Bronchial epithelial cell (primary cell): Measurements from ENCODE around the gene AUP1. TPM values are rescaled to one million over a fixed set of nuclear protein-coding genes. Genes with fewer than 3 reads are reported as not detected.

Experiments used
- DNase-seq: peaks from one replicate; pipeline ENCODE4 v3.0.0-alpha.2; 2010; ENCODE audit warnings: low read depth
- FAIRE-seq: peaks from 2 replicates; lab custom pipeline; 2011; peaks lifted over from hg19 to GRCh38; lab: Jason Lieb, UNC
- H3K27me3 ChIP-seq: 2 replicates; pipeline ENCODE4 v1.5.1; 2011; ENCODE audit warnings: low read length; ENCODE audit not compliant: control insufficient read depth, insufficient read depth
- H3K36me3 ChIP-seq: 2 replicates; pipeline ENCODE4 v1.5.1; 2011; ENCODE audit warnings: low read length; ENCODE audit not compliant: control insufficient read depth, insufficient read depth
- H3K4me3 ChIP-seq: 2 replicates; pipeline ENCODE4 v1.5.1; 2011; ENCODE audit warnings: mild to moderate bottlenecking, low read depth, low read length, control low read depth
- total RNA-seq: library from RNA; depleted of rRNA; stranded (reverse); fragments of >200 nt; gene quantifications from 2 replicates; pipeline ENCODE4 v1.2.1, GENCODE V29; 2014
- TF ChIP-seq, protein P1 (sequence below): IDR thresholded peaks from 2 replicates; pipeline ENCODE4 v1.5.1; 2011; ENCODE audit warnings: mild to moderate bottlenecking, moderate library complexity, low read length, control low read depth, inconsistent platforms; ENCODE audit not compliant: insufficient read depth, severe bottlenecking

Gene AUP1
- total RNA-seq, 1 donor from 2014 or later, result 198 TPM

DNA sequence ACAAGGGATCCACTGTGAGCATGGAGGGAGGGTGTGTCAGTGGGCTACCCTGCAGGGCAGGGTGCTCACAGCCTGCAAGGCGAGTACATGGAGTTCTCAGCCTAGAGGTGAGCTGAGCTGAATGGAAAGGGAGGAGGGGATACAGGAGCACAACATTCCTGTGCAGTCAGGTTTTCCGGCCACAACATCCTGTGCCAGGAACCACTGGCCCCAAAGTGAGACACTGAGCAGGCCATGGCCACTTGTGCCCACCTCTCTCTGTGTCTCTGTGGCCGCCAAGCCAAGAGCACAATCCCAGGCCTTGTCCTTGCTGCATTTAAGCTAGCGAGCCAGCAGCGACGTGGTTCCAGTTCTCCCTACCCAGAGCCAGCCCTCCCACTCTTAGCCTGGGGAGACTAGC is 31.1 kb upstream of the AUP1 start:
- Histone ChIP-seq H3K27me3 (no peaks in the 10 kb centered on the region), H3K4me3 (no peak overlapping the region), H3K36me3 (no peaks in the 10 kb centered on the region)
- TF ChIP-seq, protein P1, sequence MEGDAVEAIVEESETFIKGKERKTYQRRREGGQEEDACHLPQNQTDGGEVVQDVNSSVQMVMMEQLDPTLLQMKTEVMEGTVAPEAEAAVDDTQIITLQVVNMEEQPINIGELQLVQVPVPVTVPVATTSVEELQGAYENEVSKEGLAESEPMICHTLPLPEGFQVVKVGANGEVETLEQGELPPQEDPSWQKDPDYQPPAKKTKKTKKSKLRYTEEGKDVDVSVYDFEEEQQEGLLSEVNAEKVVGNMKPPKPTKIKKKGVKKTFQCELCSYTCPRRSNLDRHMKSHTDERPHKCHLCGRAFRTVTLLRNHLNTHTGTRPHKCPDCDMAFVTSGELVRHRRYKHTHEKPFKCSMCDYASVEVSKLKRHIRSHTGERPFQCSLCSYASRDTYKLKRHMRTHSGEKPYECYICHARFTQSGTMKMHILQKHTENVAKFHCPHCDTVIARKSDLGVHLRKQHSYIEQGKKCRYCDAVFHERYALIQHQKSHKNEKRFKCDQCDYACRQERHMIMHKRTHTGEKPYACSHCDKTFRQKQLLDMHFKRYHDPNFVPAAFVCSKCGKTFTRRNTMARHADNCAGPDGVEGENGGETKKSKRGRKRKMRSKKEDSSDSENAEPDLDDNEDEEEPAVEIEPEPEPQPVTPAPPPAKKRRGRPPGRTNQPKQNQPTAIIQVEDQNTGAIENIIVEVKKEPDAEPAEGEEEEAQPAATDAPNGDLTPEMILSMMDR, result no peak
- DNase-seq (no peak), FAIRE-seq (no peak)

DNA sequence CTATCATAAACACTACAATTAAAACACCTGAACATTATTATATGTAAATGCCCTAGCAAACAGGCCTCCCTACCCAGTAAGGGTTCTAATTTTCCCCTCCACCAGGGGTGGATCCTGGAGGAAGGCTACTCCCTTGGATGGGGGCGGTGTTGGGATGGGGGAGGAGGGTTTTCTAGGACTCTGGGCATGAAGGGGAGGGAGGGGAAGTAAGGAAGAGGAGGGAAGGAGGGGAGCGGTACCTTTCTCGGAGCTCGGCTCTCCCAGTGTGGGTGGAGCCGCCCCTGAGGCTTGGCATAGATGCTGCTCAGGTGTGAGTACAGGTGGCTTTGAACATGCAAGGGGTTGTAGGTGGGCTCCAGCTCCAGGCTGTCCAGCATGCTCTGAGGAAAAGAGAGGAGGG is 30.4 kb upstream of the AUP1 start:
- Histone ChIP-seq H3K36me3 (no peaks in the 10 kb centered on the region), H3K4me3 (no peak overlapping the region), H3K27me3 (no peaks in the 10 kb centered on the region)
- FAIRE-seq (no peak), DNase-seq (no peak)
- TF ChIP-seq, protein P1, result no peak

DNA sequence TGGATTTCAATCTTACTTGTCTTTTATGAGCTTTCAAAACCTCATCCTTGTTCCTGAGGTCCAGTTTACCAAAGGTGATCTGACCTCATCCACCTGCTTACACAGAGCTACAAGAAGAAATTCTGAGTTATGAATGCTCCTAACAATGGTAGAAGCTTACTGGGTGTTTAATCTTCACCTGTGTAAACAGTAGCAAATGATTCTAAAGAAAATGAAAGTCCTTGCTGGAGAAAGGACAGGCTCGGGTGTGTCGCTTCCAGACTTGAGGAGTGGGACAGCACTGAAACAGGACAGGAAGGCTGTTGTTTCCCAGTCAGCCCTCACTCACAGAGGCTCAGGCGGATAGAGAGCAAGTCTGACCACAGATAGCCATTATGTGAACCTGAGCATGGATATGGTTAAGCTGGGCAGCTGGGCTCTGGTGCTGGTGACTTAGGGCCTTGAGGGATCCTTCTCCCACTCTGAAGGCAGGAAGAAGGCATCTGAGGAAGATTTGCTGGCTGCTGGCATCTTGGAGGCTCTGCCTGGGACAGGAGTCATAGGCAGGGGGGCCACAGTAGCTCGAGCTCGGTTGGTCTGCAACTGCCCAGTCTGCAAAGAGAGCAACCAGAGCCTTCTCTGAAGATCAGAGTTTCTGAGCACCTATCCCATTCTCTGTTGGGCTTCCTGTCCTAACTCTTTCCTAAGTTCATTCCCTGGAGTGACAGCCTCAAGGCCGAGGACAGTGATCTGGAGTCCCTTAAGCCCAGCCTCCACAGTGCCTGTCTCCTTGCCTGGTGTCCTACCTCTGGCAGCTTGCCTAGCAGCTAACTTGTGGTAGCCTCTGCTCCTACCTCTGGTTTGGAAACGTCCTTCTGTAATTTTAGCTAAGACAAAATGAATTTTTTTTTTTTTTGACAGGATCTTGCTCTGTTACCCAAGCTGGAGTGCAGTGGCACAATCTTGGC is 29.1 kb upstream of the AUP1 start:
- no peaks in the 10 kb centered on the region for H3K36me3 ChIP-seq
- H3K27me3 ChIP-seq, result no peaks in the 10 kb centered on the region
- H3K4me3 ChIP-seq, result no peak overlapping the region
- TF ChIP-seq, protein P1, result no peak
- no peak for DNase-seq
- no peak for FAIRE-seq

DNA sequence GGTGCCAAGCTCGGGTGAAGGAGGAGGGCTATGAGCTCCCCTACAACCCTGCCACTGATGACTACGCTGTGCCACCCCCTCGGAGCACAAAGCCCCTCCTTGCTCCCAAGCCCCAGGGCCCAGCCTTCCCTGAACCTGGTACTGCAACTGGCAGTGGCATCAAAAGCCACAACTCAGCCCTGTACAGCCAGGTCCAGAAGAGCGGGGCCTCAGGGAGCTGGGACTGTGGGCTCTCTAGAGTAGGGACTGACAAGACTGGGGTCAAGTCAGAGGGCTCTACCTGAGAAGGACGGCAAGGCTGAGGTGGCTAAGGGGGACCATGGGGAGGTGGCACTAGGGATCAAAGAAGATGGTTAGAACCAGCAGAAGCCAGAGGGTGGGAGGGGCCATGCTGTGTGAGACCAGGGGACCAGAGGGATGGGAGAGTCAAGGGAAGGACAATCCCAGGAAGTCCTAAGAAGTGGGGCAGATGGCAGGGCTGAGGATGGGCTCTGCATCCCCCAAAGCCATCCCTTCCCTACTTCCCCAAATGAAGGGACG is 27.4 kb upstream of the AUP1 start:
- Histone ChIP-seq H3K4me3 (no peak overlapping the region), H3K36me3 (no peaks in the 10 kb centered on the region), H3K27me3 (no peaks in the 10 kb centered on the region)
- FAIRE-seq (no peak), DNase-seq (no peak)
- TF ChIP-seq, protein P1, result no peak

DNA sequence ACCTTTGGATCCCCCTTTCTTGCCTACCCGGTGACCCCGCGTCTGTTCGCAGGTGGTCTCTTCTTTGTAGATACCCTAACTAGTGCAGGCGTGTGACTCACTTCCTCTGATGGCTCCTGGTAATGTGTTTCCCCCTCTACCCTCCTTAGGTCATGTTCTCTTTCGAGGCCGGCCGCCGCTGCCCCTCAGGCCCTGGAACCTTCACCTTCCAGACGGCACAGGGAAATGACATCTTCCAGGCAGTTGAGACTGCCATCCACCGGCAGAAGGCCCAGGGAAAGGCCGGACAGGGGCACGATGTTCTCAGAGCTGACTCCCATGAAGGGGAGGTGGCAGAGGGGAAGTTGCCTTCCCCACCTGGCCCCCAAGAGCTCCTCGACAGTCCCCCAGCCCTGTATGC is 26.7 kb upstream of the AUP1 start:
- FAIRE-seq (no peak), DNase-seq (no peak)
- TF ChIP-seq, protein P1, result no peak
- Histone ChIP-seq H3K36me3 (no peaks in the 10 kb centered on the region), H3K4me3 (no peak overlapping the region), H3K27me3 (no peaks in the 10 kb centered on the region)
